ENCODE results near the gene TEX264. TPM values are rescaled to one million over a fixed set of nuclear protein-coding genes. Genes with fewer than 3 reads are reported as not detected.

The TEX264 gene, protein sequence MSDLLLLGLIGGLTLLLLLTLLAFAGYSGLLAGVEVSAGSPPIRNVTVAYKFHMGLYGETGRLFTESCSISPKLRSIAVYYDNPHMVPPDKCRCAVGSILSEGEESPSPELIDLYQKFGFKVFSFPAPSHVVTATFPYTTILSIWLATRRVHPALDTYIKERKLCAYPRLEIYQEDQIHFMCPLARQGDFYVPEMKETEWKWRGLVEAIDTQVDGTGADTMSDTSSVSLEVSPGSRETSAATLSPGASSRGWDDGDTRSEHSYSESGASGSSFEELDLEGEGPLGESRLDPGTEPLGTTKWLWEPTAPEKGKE
- 73.6 and 84.5 TPM in 2 replicates for total RNA-seq

GRCh38 chr3:51670823-51671733 is at the start of gene TEX264:
Gene TEX264 (plus strand): TSS chr3:51671252. CDS start chr3:51674305, 3,053 bp downstream.

DNA sequence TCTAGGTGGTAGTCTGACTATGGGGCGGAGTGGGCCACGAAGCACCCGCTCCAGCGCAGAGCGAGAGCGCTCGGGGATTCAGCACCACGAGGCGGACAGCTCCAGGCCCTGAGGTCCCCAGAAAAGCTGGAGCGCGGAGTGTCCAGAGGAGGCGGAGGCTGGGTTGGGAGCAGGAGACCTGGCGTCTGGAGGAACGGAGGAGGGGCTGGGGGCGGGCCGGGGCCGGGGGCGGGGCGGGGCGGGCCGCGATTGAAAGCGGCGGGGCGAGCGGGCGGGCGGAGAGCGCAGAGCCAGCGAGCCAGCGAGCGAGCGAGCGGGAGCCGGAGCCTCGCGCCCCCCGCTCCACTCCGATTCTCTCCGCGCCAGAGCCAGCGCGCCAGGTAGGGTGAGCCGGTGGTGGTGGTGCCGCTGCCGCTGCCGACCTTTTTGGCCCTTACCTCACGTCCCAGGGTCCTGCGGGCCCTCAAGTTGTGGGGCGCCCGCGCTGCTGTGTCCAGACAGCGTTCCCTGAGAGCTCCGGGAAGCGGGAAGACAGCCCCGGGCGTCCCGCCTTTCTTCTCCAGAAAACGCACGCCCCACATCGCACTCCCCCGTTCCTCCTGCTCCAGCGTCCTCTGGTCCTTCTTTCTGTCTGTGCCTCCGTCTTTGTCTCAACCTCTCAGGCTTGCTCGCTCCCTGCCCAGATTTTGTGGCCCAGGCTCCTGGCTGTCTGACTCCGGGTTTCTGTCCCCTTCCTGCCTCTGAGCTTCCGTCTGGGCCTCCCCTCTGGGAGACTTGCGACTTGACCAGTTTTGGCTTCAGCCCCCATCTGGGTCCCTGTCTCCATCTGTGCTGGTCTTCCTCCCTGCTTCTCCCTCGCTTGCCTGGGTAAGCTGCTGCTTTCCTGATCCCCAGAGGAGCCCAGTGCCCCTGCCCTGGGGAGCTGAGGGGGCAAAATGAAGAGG is 36.0 kb downstream of the TEX264 start, which contains the start of gene GRM2:
Gene GRM2 (plus strand): TSS at position 281 of the 944 bp plus-strand sequence. CDS start 1,916 bp downstream, outside the sequence.

Other genes starting within 250 kb of the TEX264 start
- 4.9 and 8.1 TPM in 2 replicates for gene DCAF1, start 171.2 kb upstream of the TEX264 start, total RNA-seq
- gene RAD54L2, start 132.5 kb upstream of the TEX264 start, total RNA-seq, result 5.5 and 8.7 TPM in 2 replicates
- under 0.01 and 0.43 TPM in 2 replicates for gene GRM2, start 35.8 kb downstream of the TEX264 start, total RNA-seq
- gene IQCF6, start 108.0 kb downstream of the TEX264 start, total RNA-seq, result not detected in 2 replicates
- not detected in 2 replicates for gene IQCF2, start 190.4 kb downstream of the TEX264 start, total RNA-seq
- gene IQCF5, start 204.3 kb downstream of the TEX264 start, total RNA-seq, result not detected in 2 replicates
- gene IQCF1, start 232.1 kb downstream of the TEX264 start, total RNA-seq, result not detected in 2 replicates